ENCODE measurements around the gene GSC2.

The GSC2 gene

DNA sequence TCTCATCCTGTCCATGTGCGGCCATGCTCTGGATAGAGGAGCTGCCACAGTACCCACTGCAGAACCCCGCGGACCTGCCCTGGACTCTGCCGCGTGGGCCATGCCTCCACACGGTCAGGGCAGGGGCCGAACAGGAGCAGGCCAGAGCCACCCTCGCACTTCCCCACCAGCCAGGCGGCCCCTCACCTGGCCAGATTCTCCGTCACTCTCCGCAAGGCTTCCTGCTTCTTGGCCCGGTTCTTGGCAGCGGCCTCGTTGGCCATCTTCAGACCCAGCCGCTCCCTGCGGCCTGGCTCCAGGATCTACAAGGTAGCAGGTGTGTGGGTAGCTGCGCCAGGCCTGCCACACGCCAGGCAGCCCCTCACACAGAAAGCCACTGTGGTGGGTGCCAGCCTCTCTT, 15.2 kb downstream of the GSC2 start:
- no peak for TF ChIP-seq EZH2phosphoT487 (IDR thresholded peaks at IDR 0.05; ENCODE audit: borderline replicate concordance, low read length)
- TF ChIP-seq, protein P1, sequence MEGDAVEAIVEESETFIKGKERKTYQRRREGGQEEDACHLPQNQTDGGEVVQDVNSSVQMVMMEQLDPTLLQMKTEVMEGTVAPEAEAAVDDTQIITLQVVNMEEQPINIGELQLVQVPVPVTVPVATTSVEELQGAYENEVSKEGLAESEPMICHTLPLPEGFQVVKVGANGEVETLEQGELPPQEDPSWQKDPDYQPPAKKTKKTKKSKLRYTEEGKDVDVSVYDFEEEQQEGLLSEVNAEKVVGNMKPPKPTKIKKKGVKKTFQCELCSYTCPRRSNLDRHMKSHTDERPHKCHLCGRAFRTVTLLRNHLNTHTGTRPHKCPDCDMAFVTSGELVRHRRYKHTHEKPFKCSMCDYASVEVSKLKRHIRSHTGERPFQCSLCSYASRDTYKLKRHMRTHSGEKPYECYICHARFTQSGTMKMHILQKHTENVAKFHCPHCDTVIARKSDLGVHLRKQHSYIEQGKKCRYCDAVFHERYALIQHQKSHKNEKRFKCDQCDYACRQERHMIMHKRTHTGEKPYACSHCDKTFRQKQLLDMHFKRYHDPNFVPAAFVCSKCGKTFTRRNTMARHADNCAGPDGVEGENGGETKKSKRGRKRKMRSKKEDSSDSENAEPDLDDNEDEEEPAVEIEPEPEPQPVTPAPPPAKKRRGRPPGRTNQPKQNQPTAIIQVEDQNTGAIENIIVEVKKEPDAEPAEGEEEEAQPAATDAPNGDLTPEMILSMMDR (IDR thresholded peaks at IDR 0.05; ENCODE audit: low read depth, low read length, poor library complexity, severe bottlenecking): no peak
- H3F3A ChIP-seq (ENCODE audit: control insufficient read depth, insufficient read depth): no peaks in the 10 kb centered on the region
- H3K4me2 ChIP-seq (ENCODE audit: low read length): no peak overlapping the region
- no peak overlapping the region for H3K4me3 ChIP-seq (ENCODE audit: low read length)
- no peaks in the 10 kb centered on the region for H3K27me3 ChIP-seq (ENCODE audit: control insufficient read depth, low read length)
- peaks cover 55% of the 10 kb centered on the region for H3K36me3 ChIP-seq (ENCODE audit: control insufficient read depth, low read length)
- no peaks in the 10 kb centered on the region for H4K20me1 ChIP-seq (ENCODE audit: control insufficient read depth, insufficient read depth, low read depth, low read length)
- no peaks in the 10 kb centered on the region for H3K9me2 ChIP-seq (replicated peaks; ENCODE audit: control insufficient read depth, low read length)
- H3K4me1 ChIP-seq (ENCODE audit: control insufficient read depth, low read length): no peaks in the 10 kb centered on the region
- H3K9me3 ChIP-seq (ENCODE audit: control insufficient read depth, insufficient read depth, low read length): no peaks in the 10 kb centered on the region
- H3K79me2 ChIP-seq (ENCODE audit: control insufficient read depth, low read length): no peaks in the 10 kb centered on the region
- H3K27ac ChIP-seq (ENCODE audit: low read depth, low read length): no peak overlapping the region

DNA sequence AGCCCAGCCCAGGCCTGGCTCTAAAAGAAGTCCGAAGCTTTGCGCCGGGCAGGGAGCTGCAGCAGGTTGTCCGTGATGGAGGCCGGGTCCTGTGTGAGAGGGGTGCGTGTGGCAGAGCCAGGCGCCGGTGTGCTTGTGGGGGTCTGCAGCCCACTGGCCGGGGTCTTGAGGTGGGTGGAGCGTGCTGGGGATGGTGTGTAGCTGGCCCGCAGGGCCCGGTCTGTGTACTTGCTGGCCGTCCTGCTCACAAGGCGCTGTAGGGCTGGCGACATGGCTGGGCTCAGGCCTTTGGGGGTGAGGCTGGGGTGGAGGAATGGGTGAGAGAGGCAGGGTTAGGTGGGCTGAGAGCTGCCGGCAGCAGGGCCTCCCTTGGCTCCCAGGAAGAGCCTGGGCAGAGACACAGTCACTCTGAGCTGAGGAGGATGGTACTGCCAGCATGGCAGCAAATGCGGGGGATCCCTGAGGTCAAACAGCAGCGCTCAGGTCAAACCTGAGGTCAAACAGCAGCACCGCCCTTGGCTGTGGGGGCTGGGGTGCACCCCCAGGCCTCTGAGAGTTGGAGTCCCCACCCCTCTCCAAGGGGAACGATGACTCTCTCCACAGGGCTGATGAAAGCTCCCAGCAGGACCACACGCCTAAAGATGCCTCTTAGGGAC, 15.8 kb downstream of the GSC2 start:
- no peaks in the 10 kb centered on the region for H3F3A ChIP-seq (ENCODE audit: control insufficient read depth, insufficient read depth)
- H3K9me2 ChIP-seq (replicated peaks; ENCODE audit: control insufficient read depth, low read length): no peaks in the 10 kb centered on the region
- H3K36me3 ChIP-seq (ENCODE audit: control insufficient read depth, low read length): peaks cover 50% of the 10 kb centered on the region
- H3K27me3 ChIP-seq (ENCODE audit: control insufficient read depth, low read length): no peaks in the 10 kb centered on the region
- H3K27ac ChIP-seq (ENCODE audit: low read depth, low read length): no peak overlapping the region
- no peak overlapping the region for H3K4me3 ChIP-seq (ENCODE audit: low read length)
- no peak overlapping the region for H3K4me2 ChIP-seq (ENCODE audit: low read length)
- no peaks in the 10 kb centered on the region for H4K20me1 ChIP-seq (ENCODE audit: control insufficient read depth, insufficient read depth, low read depth, low read length)
- H3K4me1 ChIP-seq (ENCODE audit: control insufficient read depth, low read length): no peaks in the 10 kb centered on the region
- TF ChIP-seq EZH2phosphoT487 (IDR thresholded peaks at IDR 0.05; ENCODE audit: borderline replicate concordance, low read length): no peak
- TF ChIP-seq, protein P1 (IDR thresholded peaks at IDR 0.05; ENCODE audit: low read depth, low read length, poor library complexity, severe bottlenecking): no peak
- no peaks in the 10 kb centered on the region for H3K9me3 ChIP-seq (ENCODE audit: control insufficient read depth, insufficient read depth, low read length)
- H3K79me2 ChIP-seq (ENCODE audit: control insufficient read depth, low read length): no peaks in the 10 kb centered on the region

GRCh38 chr22:19133561-19133960, 16.5 kb downstream of the GSC2 start:
- Histone ChIP-seq H3K79me2 (ENCODE audit: control insufficient read depth, low read length) (no peaks in the 10 kb centered on the region), H3F3A (ENCODE audit: control insufficient read depth, insufficient read depth) (no peaks in the 10 kb centered on the region), H3K4me1 (ENCODE audit: control insufficient read depth, low read length) (no peaks in the 10 kb centered on the region), H3K4me2 (ENCODE audit: low read length) (no peak overlapping the region), H3K27me3 (ENCODE audit: control insufficient read depth, low read length) (no peaks in the 10 kb centered on the region), H3K36me3 (ENCODE audit: control insufficient read depth, low read length) (peaks cover 42% of the 10 kb centered on the region), H3K9me3 (ENCODE audit: control insufficient read depth, insufficient read depth, low read length) (no peaks in the 10 kb centered on the region), H3K4me3 (ENCODE audit: low read length) (no peak overlapping the region), H3K9me2 (replicated peaks; ENCODE audit: control insufficient read depth, low read length) (no peaks in the 10 kb centered on the region), H4K20me1 (ENCODE audit: control insufficient read depth, insufficient read depth, low read depth, low read length) (no peaks in the 10 kb centered on the region), H3K27ac (ENCODE audit: low read depth, low read length) (no peak overlapping the region)
- no peak for TF ChIP-seq EZH2phosphoT487 (IDR thresholded peaks at IDR 0.05; ENCODE audit: borderline replicate concordance, low read length)

- H3K36me3 ChIP-seq (ENCODE audit: control insufficient read depth, low read length): peaks cover 35% of the 10 kb centered on the region
- TF ChIP-seq, protein P1 (IDR thresholded peaks at IDR 0.05; ENCODE audit: low read depth, low read length, poor library complexity, severe bottlenecking): no peak
- TF ChIP-seq EZH2phosphoT487 (IDR thresholded peaks at IDR 0.05; ENCODE audit: borderline replicate concordance, low read length): no peak
- H3K4me2 ChIP-seq (ENCODE audit: low read length): no peak overlapping the region
Measured at GRCh38 chr22:19132693-19133400, 17.2 kb downstream of the GSC2 start.

More at GRCh38 chr22:19132693-19133400, 17.2 kb downstream of the GSC2 start:
- H3K9me3 ChIP-seq (ENCODE audit: control insufficient read depth, insufficient read depth, low read length): no peaks in the 10 kb centered on the region
- H3F3A ChIP-seq (ENCODE audit: control insufficient read depth, insufficient read depth): no peaks in the 10 kb centered on the region
- H3K9me2 ChIP-seq (replicated peaks; ENCODE audit: control insufficient read depth, low read length): no peaks in the 10 kb centered on the region
- no peaks in the 10 kb centered on the region for H3K79me2 ChIP-seq (ENCODE audit: control insufficient read depth, low read length)
- H3K27me3 ChIP-seq (ENCODE audit: control insufficient read depth, low read length): no peaks in the 10 kb centered on the region
- H3K4me3 ChIP-seq (ENCODE audit: low read length): no peak overlapping the region
- no peak overlapping the region for H3K27ac ChIP-seq (ENCODE audit: low read depth, low read length)
- no peaks in the 10 kb centered on the region for H3K4me1 ChIP-seq (ENCODE audit: control insufficient read depth, low read length)
- H4K20me1 ChIP-seq (ENCODE audit: control insufficient read depth, insufficient read depth, low read depth, low read length): no peaks in the 10 kb centered on the region

Measured in DOHH2 (cell line).